Choroid plexus epithelial cell (primary cell): ENCODE data around the gene CNGA1.
"Not testable (repeated sequence)": the region's sequence is repeated elsewhere in the genome, so short reads cannot be mapped to it uniquely, and the experiment has no call there.

Experiments used
- DNase-seq: peaks from one replicate; pipeline ENCODE4 v3.0.0-alpha.2; 2010; ENCODE audit warnings: low read depth
- H3K4me3 ChIP-seq: 2 replicates; pipeline ENCODE4 v1.5.1; 2011; ENCODE audit warnings: low read depth, mild to moderate bottlenecking, control low read depth, low read length, moderate library complexity
- TF ChIP-seq, protein P1 (sequence below): conservative IDR thresholded peaks from 2 replicates; pipeline ENCODE4 v1.5.1; 2011; ENCODE audit warnings: low read depth, mild to moderate bottlenecking, control low read depth, inconsistent platforms, low read length, moderate library complexity

Gene CNGA1

DNA sequence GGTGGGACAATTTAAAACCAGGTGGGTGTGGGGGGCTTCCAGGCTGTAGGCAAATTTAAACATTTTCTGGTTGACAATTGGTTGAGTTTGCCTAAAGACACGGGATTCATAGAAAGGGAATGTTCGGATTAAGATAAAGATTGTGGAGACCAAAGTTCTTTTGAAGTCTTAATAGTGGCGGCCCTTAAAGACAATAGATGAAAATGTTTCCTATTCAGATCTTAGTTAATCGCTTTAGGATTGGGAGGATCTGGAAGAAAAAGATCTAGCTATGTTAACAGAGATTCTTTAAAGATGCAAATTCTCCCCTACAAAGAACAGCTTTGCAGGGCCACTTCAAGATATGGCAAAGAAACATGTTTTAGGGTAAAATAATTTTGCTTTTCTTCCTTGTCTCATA lies 4.8 kb downstream of the CNGA1 start:
- DNase-seq: no peak
- TF ChIP-seq, protein P1, sequence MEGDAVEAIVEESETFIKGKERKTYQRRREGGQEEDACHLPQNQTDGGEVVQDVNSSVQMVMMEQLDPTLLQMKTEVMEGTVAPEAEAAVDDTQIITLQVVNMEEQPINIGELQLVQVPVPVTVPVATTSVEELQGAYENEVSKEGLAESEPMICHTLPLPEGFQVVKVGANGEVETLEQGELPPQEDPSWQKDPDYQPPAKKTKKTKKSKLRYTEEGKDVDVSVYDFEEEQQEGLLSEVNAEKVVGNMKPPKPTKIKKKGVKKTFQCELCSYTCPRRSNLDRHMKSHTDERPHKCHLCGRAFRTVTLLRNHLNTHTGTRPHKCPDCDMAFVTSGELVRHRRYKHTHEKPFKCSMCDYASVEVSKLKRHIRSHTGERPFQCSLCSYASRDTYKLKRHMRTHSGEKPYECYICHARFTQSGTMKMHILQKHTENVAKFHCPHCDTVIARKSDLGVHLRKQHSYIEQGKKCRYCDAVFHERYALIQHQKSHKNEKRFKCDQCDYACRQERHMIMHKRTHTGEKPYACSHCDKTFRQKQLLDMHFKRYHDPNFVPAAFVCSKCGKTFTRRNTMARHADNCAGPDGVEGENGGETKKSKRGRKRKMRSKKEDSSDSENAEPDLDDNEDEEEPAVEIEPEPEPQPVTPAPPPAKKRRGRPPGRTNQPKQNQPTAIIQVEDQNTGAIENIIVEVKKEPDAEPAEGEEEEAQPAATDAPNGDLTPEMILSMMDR: no peak
- no peak overlapping the region for H3K4me3 ChIP-seq

DNA sequence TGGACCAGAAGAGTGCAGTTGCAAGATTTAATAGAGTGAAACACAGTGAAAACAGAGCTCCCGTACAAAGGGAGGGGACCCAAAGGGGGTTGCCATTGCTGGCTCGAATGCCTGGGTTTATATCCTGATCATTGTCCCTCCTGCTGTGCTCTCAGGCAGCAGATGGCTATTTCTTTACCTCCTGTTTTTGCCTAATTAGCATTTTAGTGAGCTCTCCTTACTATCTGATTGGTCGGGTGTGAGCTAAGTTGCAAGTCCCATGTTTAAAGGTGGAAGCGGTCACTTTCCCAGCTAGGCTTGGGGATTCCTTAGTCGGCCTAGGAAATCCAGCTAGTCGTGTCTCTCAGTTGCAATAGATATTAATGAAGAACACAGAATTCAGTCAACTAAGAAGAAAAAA lies 5.6 kb downstream of the CNGA1 start:
- H3K4me3 ChIP-seq, DNase-seq: not testable (repeated sequence)

DNA sequence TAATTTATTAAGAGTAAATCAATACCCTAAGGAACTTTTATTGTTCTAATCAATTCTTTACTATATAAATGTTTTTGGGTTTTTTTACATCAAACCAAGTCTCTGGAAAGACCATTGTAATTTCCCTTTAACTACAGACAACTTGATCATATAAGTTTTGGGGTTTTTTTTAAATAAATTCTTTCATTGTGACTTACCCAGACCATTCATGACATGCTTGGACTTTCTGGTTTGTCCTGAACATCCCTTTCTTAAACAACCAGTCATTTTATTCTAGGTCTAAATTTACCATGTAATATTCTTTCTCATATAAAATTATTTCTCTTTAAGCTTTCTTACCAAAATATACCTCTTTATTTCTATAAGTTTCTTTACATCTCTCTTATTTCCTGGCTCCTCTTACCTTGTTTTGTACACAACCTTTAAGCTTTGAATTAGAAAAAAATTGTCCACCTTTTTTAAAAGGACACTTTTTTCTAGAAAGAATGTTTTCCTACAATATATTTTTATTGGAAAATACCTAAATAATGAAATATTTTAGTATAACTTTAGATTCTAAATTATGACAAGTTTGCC lies 8.4 kb downstream of the CNGA1 start:
- TF ChIP-seq, protein P1: no peak
- peak; percentile 11 for DNase-seq
- H3K4me3 ChIP-seq: no peak overlapping the region

DNA sequence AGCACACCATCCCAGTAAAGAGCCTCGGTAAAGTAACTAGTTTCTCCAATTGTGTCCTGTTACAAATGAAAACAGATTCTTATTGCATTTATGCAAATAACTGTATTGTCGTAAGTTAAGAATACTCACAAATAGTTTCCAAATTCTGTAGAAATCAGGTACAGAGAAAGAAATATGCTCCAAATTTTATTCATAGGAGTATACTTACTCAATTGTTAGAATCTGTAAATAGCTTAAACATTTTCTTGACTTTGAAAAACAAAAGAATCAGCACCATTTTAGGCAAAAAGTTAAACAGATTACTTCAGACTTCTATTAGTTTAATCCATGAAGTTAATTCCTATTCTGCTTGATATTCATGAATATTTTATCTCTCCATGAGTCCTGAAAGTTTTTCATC lies 10.7 kb downstream of the CNGA1 start:
- TF ChIP-seq, protein P1: no peak
- no peak overlapping the region for H3K4me3 ChIP-seq
- no peak for DNase-seq

DNA sequence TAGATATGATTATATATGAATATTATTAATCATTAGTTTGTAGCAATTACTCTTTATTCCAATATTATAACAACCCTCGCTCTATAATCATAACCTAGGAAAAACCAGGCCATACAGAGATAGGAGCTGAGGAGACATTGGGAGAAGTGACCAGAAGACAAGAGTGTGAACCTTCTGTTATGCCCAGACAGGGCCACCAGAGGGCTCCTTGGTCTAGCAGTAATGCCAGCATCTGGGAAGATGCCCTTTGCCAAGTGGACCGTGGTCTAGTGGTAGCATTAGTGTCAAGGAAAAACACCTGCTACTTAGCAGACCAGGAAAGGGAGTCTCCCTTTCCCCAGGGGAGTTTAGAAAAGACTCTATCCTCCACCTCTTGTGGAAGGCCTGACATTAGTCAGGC lies 12.9 kb downstream of the CNGA1 start:
- TF ChIP-seq, protein P1: peak; percentile 66
- not testable (repeated sequence) for H3K4me3 ChIP-seq
- DNase-seq: peak; percentile 57

DNA sequence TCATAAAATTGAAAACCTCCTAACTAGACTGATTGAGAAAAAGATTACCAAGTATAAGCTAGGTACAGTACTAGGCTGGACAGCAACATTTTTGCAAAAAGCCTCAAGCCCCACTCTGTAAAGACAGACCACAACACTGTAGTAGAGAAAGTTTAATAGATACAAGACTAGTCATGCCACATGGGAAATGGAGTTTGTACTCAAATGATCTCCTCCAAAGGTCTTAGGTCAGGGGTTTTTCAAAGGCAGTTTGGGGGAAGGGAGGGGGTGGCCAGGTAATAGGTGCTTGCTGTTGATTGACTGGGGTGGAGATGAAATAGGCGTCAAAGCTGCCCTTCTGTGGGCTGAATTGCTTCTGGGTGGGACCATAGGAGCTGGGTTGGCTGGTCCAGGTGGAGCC lies 14.2 kb downstream of the CNGA1 start:
- no peak for DNase-seq
- H3K4me3 ChIP-seq: no peak overlapping the region
- TF ChIP-seq, protein P1: no peak

DNA sequence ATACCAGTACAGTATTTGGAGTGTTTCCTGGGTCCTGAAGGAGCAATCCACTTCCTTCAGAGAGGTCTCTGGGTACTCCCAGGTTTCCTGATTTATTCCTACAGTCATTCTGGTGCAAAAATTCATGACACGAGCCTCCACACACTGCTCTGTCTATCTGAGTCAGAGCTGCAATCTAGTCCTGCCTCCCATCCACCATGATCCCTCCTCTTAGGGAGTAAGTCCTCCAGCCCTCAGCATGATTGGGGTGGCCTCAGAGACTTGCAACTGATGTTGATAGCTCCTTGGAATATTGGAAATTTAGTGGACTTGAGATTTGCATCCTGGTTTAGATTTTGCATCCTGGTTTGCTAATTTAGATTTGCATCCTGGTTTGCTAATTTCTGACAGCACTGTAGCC lies 20.5 kb downstream of the CNGA1 start:
- no peak overlapping the region for H3K4me3 ChIP-seq
- DNase-seq: no peak
- TF ChIP-seq, protein P1: no peak

DNA sequence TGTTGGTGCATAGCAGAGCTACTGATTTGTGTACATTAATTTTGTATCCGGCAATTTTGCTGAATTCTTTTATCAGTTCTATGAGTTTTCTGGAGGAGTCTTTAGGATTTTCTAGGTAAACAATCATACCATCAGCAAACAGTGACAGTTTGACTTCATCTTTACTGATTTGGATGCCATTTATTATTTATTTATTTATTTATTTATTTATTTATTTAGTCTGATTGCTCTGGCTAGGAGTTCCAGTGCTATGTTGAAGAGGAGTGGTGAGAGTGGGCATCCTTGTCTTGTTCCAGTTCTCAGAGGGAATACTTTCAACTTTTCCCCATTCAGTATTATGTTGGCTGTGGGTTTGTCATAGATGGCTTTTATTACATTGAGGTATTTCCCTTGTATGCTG lies 24.0 kb downstream of the CNGA1 start:
- H3K4me3 ChIP-seq, DNase-seq: not testable (repeated sequence)
